Stomach (tissue), 9 donors: ENCODE data around the gene GPR37L1. TPM values are rescaled to one million over a fixed set of nuclear protein-coding genes. Genes with fewer than 3 reads are reported as not detected.

Experiments used
- DNase-seq, 2 donors: peaks; one replicate each; pipeline versions ENCODE4 v3.0.0 to v3.0.0-alpha.2; 2013 to 2019
- H3K27ac ChIP-seq, 5 donors: fragments of 200-600 bp in 4 of 5; sonication (generic) in 4 of 5; one replicate each; pipeline ENCODE4 v1.5.1; 2013 to 2019; ENCODE audit warnings: mild to moderate bottlenecking in 1 of 5, moderate library complexity in 1 of 5
- H3K27me3 ChIP-seq, 3 donors: fragments of 200-600 bp; sonication (generic); one replicate each; pipeline ENCODE4 v1.5.1; 2017 to 2019; ENCODE audit warnings: mixed run types in 1 of 3
- H3K36me3 ChIP-seq, 4 donors: fragments of 200-600 bp; sonication (generic); 1 replicate in 3 of 4; 2 replicates in 1 of 4; pipeline ENCODE4 v1.5.1; 2016 to 2019
- H3K4me1 ChIP-seq, 4 donors: fragments of 200-600 bp; sonication (generic); one replicate each; pipeline ENCODE4 v1.5.1; 2016 to 2019
- H3K4me3 ChIP-seq, 4 donors: fragments of 200-600 bp; sonication (generic) in 3 of 4; one replicate each; pipeline ENCODE4 v1.5.1; 2016 to 2019; ENCODE audit warnings: mild to moderate bottlenecking in 1 of 4
- H3K9me3 ChIP-seq, 4 donors: fragments of 200-600 bp; sonication (generic); one replicate each; pipeline ENCODE4 v1.5.1; 2016 to 2019
- CTCF ChIP-seq, 7 experiments: fragments of 450-650 bp in 4 of 7; fragments of 200-600 bp in 3 of 7; sonication (generic) in 3 of 7; IDR thresholded peaks; one replicate each; pipeline ENCODE4 v1.5.1; 2016 to 2019; ENCODE audit warnings: antibody characterized with exemption in 7 of 7, control low read depth in 2 of 7, mild to moderate bottlenecking in 1 of 7
- EP300 ChIP-seq: sonication (generic); formaldehyde crosslinking; IDR thresholded peaks from one replicate; pipeline ENCODE4 v1.6.1; 2017; ENCODE audit warnings: antibody characterized with exemption
- POLR2A ChIP-seq, 4 donors: fragments of 450-650 bp; IDR thresholded peaks; one replicate each; pipeline ENCODE4 v1.6.1; 2016; ENCODE audit warnings: antibody characterized with exemption in 4 of 4, control low read depth in 2 of 4, mild to moderate bottlenecking in 1 of 4, moderate library complexity in 1 of 4
- POLR2AphosphoS5 ChIP-seq, 3 donors: sonication (generic); formaldehyde crosslinking; IDR thresholded peaks; one replicate each; pipeline ENCODE4 v1.6.1; 2016; ENCODE audit warnings: antibody characterized with exemption in 3 of 3
- WGBS, 5 donors: extraction: QIAGEN DNeasy Blood & Tissue Kit in 3 of 5; methylation state at CpG; one replicate each; pipeline versions ENCODE4 v1.1.5 to v1.1.7; 2013 to 2018; 5-methylcytosine and 5-hydroxymethylcytosine counted together
- intact Hi-C: fragments of 100-400 bp; cut with DNase I; formaldehyde crosslinking; loops from one replicate; pipeline ENCODE4 v1.15.1; 2023; ENCODE audit warnings: low total_unique reads
- polyA plus RNA-seq, 3 donors: library from polyadenylated mRNA; stranded (reverse); fragments of 200-250 nt; gene quantifications; one replicate each; pipeline ENCODE4 v1.2.3, GENCODE V29; 2013
- total RNA-seq, 5 donors: library from RNA; depleted of rRNA; stranded (reverse); fragments of >200 nt; gene quantifications; one replicate each; pipeline versions ENCODE4 v1.1.0 to v1.2.3, GENCODE V29; 2014 to 2016
- donor health status: healthy with polysubstance abuse.
- donor health status: Bipolar disorder and iron deficiency.
- donor health status: healthy.

The GPR37L1 gene
- total and polyA plus RNA-seq, 8 donors, result under 0.01 to 2.0 (median 0.18) TPM; not detected in 3

GRCh38 chr1:202121006-202121405 is 1.7 kb upstream of the GPR37L1 start:
- DNase-seq, result no peak
- no peak overlapping the region for H3K27ac ChIP-seq
- no peaks in the 10 kb centered on the region for H3K27me3 ChIP-seq
- H3K4me3 ChIP-seq, result no peak overlapping the region
- no peaks in the 10 kb centered on the region for H3K36me3 ChIP-seq
- peaks cover 0 to 21% (median 8%) of the 10 kb centered on the region in 4 donors for H3K4me1 ChIP-seq
- intact Hi-C loops, result loop anchor here (5.0 to 10.0 kb wide), 2 partner anchors 119 to 216 kb away; no protein-coding TSS in a partner anchor
- H3K9me3 ChIP-seq, result no peaks in the 10 kb centered on the region
- WGBS, 5 donors, result 74 to 80% (median 78%) methylated on average over 7 of the region's 7 CpGs
- TF ChIP-seq POLR2A (IDR thresholded peaks at IDR 0.05), result no peak
- no peak for TF ChIP-seq POLR2AphosphoS5 (IDR thresholded peaks at IDR 0.05)
- no peak for TF ChIP-seq CTCF (IDR thresholded peaks at IDR 0.05)
- TF ChIP-seq EP300, result no peak

DNA sequence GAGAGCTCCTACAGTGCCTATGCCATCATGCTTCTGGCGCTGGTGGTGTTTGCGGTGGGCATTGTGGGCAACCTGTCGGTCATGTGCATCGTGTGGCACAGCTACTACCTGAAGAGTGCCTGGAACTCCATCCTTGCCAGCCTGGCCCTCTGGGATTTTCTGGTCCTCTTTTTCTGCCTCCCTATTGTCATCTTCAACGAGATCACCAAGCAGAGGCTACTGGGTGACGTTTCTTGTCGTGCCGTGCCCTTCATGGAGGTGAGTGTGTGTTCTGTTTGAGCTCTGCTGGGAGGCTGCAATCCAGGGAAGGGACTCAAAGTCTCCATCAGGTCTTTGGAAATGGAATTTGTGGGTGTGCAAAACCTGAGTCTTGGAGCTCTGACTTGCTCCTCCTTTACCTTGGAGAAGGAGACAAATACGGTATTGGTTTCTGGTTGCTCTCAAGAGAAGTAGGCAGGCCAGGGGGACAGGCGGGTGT is 658 bp downstream of the GPR37L1 start:
- H3K27me3 ChIP-seq, result no peaks in the 10 kb centered on the region
- H3K4me3 ChIP-seq, result no peak overlapping the region
- intact Hi-C loops, result loop anchor here (5.0 to 10.0 kb wide), 2 partner anchors 121 to 219 kb away; no protein-coding TSS in a partner anchor
- peaks cover 0 to 15% (median 6%) of the 10 kb centered on the region in 4 donors for H3K4me1 ChIP-seq
- no peaks in the 10 kb centered on the region for H3K36me3 ChIP-seq
- TF ChIP-seq EP300, result no peak
- no peak for TF ChIP-seq CTCF (IDR thresholded peaks at IDR 0.05)
- TF ChIP-seq POLR2AphosphoS5 (IDR thresholded peaks at IDR 0.05), result no peak
- no peak for TF ChIP-seq POLR2A (IDR thresholded peaks at IDR 0.05)
- WGBS, 5 donors, result 74 to 88% (median 82%) methylated on average over 9 to 10 of the region's 10 CpGs
- no peak overlapping the region for H3K27ac ChIP-seq
- H3K9me3 ChIP-seq, result no peaks in the 10 kb centered on the region
- DNase-seq, result no peak

GRCh38 chr1:202124142-202124541 is 1.4 kb downstream of the GPR37L1 start:
- Histone ChIP-seq H3K4me1 (peaks cover 0 to 8% (median 3%) of the 10 kb centered on the region in 4 donors), H3K27me3 (no peaks in the 10 kb centered on the region), H3K9me3 (no peaks in the 10 kb centered on the region), H3K36me3 (no peaks in the 10 kb centered on the region), H3K4me3 (no peak overlapping the region), H3K27ac (no peak overlapping the region)
- no peak for TF ChIP-seq EP300
- no peak for TF ChIP-seq CTCF (IDR thresholded peaks at IDR 0.05)
- no peak for TF ChIP-seq POLR2AphosphoS5 (IDR thresholded peaks at IDR 0.05)
- no peak for TF ChIP-seq POLR2A (IDR thresholded peaks at IDR 0.05)
- intact Hi-C loops, result loop anchor here (5.0 to 10.0 kb wide), 2 partner anchors 122 to 219 kb away; no protein-coding TSS in a partner anchor
- 80 to 91% (median 83%) methylated on average over 7 of the region's 7 CpGs for WGBS, 5 donors
- DNase-seq, result no peak

- TF ChIP-seq EP300 (no peak), POLR2AphosphoS5 (IDR thresholded peaks at IDR 0.05) (no peak), POLR2A (IDR thresholded peaks at IDR 0.05) (no peak), CTCF (IDR thresholded peaks at IDR 0.05) (no peak)
- no peak for DNase-seq
- 87 to 94% (median 90%) methylated on average over 8 of the region's 8 CpGs for whole genome bisulfite sequencing, 5 donors
- Histone ChIP-seq H3K9me3 (no peaks in the 10 kb centered on the region), H3K4me1 (peaks cover 0 to 11% (median 3%) of the 10 kb centered on the region in 4 donors), H3K36me3 (no peaks in the 10 kb centered on the region), H3K27ac (no peak overlapping the region), H3K27me3 (no peaks in the 10 kb centered on the region), H3K4me3 (no peak overlapping the region)
- intact Hi-C loops, result loop anchor here (10.0 kb wide), 1 partner anchor 221 kb away; no protein-coding TSS in a partner anchor
Measured at GRCh38 chr1:202125611-202126010, 2.9 kb downstream of the GPR37L1 start.
